GM12801 (cell line): ENCODE measurements around the gene MKNK1.

Experiments used
- TF ChIP-seq, protein P1 (sequence below): IDR thresholded peaks from one replicate; pipeline ENCODE4 v1.5.1; 2011; ENCODE audit warnings: control low read depth; ENCODE audit not compliant: insufficient read length; ENCODE audit errors: extremely low read depth

Gene MKNK1

DNA sequence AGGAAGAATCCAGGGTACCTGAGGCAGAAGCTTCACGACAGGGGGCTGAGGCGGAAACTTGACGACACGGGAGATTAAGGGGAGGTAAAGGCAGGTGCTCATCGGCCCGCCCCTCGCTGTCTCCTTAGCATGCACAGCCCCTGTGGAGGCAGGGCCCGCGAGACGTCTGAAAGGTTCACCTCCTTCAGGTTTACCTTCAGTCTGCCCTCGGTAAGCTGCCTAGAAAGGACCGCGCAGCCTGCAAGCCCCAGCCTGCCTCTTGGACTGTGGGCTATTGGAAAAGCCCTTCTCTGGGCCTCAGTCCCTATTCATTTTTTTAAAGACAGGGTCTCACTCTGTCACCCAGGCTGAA, 81.1 kb downstream of the MKNK1 start:
- TF ChIP-seq, protein P1, sequence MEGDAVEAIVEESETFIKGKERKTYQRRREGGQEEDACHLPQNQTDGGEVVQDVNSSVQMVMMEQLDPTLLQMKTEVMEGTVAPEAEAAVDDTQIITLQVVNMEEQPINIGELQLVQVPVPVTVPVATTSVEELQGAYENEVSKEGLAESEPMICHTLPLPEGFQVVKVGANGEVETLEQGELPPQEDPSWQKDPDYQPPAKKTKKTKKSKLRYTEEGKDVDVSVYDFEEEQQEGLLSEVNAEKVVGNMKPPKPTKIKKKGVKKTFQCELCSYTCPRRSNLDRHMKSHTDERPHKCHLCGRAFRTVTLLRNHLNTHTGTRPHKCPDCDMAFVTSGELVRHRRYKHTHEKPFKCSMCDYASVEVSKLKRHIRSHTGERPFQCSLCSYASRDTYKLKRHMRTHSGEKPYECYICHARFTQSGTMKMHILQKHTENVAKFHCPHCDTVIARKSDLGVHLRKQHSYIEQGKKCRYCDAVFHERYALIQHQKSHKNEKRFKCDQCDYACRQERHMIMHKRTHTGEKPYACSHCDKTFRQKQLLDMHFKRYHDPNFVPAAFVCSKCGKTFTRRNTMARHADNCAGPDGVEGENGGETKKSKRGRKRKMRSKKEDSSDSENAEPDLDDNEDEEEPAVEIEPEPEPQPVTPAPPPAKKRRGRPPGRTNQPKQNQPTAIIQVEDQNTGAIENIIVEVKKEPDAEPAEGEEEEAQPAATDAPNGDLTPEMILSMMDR, result no peak

GRCh38 chr1:46522184-46522968, 81.7 kb downstream of the MKNK1 start:
- TF ChIP-seq, protein P1, result no peak

DNA sequence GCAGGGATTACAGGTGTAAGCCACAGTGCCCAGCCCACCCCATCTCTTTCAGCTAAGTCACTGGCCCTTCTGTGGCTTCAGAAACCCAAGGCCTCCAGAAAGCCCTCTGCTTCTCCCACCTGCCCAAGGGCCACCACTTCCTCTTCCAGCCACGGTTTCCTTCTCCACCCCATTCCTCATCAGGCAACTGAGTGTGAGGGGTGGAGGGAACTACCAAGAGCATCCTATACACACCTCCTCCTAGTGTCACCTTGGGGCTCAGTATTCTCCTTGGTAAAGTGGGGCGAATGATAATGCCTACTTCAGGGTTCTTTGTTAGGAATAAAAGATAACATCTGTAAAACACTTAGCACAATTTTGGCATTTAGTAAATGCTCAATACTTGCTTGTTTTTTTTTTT, 82.7 kb downstream of the MKNK1 start:
- TF ChIP-seq, protein P1, result no peak

DNA sequence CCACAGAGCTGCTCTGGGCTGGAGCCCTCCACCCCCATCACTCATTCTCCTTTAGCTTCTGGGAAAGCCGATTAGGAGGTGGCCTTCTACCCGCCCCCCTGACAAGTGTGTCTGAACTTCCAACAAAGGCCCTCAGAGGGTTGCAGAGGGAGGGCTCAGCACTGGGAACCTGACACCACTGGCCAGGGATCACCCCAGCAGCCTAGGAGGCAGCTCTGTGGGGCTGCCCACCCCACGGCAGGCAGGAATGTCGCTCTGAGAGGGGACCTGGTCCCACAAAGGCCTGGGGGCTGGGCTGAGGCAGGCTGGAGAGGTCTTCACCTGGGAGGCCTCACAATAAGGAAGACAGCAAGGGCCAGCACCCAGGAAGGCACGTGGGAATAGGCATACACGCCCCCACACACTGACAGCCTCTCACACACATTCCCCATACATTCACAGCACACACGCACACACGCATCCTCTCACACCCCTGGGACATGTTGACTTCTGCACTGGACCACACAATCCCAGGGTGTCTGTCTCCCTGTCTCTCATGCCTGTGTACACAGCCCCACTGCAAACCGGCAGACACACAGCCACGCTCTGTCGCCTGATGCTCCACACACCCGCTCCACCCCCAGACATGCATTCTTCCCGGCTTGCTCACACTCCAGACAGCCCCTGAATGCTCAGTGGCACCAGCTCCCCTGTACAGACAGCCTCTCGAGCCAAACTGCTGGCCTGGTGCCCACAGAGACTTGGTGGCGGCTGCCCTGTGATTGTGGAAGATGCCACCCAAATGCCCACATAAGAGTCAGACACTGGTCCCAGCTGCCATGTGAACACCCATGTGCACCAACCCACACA, 83.8 kb downstream of the MKNK1 start:
- TF ChIP-seq, protein P1, result no peak

- TF ChIP-seq, protein P1, result no peak
Observed at GRCh38 chr1:46519209-46519608, 84.9 kb downstream of the MKNK1 start.

DNA sequence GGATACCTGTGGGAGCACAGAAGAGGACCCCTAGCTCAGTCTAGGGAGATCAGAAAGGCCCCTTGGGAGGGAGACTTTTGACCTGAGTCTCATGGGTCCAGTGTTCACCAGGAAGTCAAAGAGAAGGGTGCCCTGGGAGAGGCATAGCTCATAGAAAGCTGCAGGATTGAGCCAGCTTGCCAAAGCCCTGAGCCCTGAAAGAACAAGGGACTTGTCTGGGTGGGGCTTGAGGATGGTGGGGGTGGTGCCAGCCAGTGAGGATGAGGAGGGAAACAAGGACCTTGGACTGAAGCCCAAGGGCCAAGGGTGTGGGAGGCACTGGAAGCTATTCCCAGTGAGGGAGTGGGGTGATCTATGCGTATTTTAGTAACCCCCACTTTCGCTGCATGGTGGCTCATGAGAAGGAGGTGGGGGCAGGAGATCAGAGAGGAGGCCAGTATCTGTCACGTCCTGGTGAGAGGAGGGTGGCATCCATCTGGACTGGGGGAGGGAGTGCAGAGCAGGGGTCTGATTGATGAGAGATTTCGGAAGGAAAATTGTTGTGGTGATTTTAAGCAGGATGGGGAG, 86.1 kb downstream of the MKNK1 start:
- TF ChIP-seq, protein P1, result no peak

GRCh38 chr1:46517010-46517600, 87.0 kb downstream of the MKNK1 start:
- TF ChIP-seq, protein P1, result no peak
